HUES48 (cell line): Measurements from ENCODE around the gene CPXM2.

ENCODE experiments used
- H3K27ac ChIP-seq: one replicate; pipeline ENCODE4 v1.7.0; 2013; ENCODE audit warnings: low read depth, low read length, inconsistent platforms
- H3K27me3 ChIP-seq: 2 replicates; pipeline ENCODE4 v1.6.1; 2013; ENCODE audit warnings: mild to moderate bottlenecking, low read length; ENCODE audit not compliant: control insufficient read depth, insufficient read depth
- H3K36me3 ChIP-seq: 2 replicates; pipeline ENCODE4 v1.6.1; 2013; ENCODE audit warnings: low read length; ENCODE audit not compliant: control insufficient read depth, insufficient read depth
- H3K4me1 ChIP-seq: 2 replicates; pipeline ENCODE4 v1.6.1; 2013; ENCODE audit warnings: mild to moderate bottlenecking, low read length; ENCODE audit not compliant: control insufficient read depth, insufficient read depth
- H3K4me3 ChIP-seq: 2 replicates; pipeline ENCODE4 v1.5.1; 2013; ENCODE audit warnings: mild to moderate bottlenecking, low read depth, low read length
- H3K9ac ChIP-seq: 2 replicates; pipeline ENCODE4 v1.6.1; 2013; ENCODE audit warnings: mild to moderate bottlenecking, low read depth, low read length, moderate library complexity
- H3K9me3 ChIP-seq: 2 replicates; pipeline ENCODE4 v1.6.1; 2013; ENCODE audit warnings: low read length; ENCODE audit not compliant: control insufficient read depth, insufficient read depth

Gene CPXM2

DNA sequence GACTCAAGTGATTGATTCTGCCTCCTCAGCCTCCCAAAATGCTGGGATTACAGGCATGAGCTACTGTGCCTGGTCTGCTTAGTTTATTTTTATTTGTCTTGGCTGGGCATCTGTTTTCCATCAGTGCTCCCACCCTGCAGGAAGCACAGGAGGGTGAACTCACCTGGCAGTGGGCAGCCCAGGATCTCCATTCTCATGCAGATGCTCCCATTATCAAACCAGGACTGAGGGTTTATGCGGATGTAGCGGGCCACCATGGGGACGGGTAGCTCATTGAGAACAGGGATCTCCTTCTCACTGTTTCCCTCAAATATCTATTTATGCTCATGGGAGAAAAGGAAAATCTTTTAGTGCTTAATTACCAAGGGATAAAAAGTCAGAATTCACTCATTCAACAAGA, 93.8 kb downstream of the CPXM2 start:
- Histone ChIP-seq H3K36me3 (no peaks in the 10 kb centered on the region), H3K27ac (no peak overlapping the region), H3K4me3 (no peak overlapping the region), H3K27me3 (no peaks in the 10 kb centered on the region), H3K9ac (no peak overlapping the region), H3K9me3 (no peaks in the 10 kb centered on the region), H3K4me1 (peaks cover 23% of the 10 kb centered on the region)

DNA sequence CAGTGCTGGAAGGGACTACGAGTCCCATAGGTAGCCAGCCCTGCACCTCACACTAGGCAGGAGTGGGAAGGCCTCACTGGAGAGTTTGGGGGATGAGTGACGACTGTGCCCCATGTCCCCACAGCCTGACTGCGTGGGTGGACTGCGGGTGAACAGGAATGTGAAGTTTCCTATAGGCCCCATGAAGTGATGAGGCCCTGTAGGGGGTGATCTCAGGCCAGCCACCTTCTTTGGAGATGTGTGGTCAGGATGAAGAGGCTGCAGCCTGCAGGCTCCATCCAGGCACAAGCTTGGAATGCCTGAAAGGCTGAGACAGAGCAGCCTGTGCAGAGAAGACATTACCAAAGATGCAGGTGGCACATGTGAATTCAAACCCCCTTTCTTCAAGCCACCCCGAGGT, 94.9 kb downstream of the CPXM2 start:
- H3K27ac ChIP-seq: no peak overlapping the region

GRCh38 chr10:123795846-123796590, 95.6 kb downstream of the CPXM2 start:
- Histone ChIP-seq H3K27ac (no peak overlapping the region), H3K27me3 (no peaks in the 10 kb centered on the region), H3K4me3 (no peak overlapping the region), H3K36me3 (no peaks in the 10 kb centered on the region), H3K9ac (no peak overlapping the region), H3K9me3 (peaks cover 2% of the 10 kb centered on the region; the same call in 1 of the 2 replicates), H3K4me1 (peaks cover 23% of the 10 kb centered on the region)

More for the DNA sequence above, 94.9 kb downstream of the CPXM2 start:
- Histone ChIP-seq H3K36me3 (no peaks in the 10 kb centered on the region), H3K27me3 (no peaks in the 10 kb centered on the region), H3K4me3 (no peak overlapping the region), H3K4me1 (peaks cover 23% of the 10 kb centered on the region), H3K9ac (no peak overlapping the region), H3K9me3 (no peaks in the 10 kb centered on the region)

- Histone ChIP-seq H3K9me3 (peaks cover 2% of the 10 kb centered on the region; the same call in 1 of the 2 replicates), H3K27ac (no peak overlapping the region), H3K36me3 (no peaks in the 10 kb centered on the region)
Observed at GRCh38 chr10:123795196-123795780, 96.3 kb downstream of the CPXM2 start.

DNA sequence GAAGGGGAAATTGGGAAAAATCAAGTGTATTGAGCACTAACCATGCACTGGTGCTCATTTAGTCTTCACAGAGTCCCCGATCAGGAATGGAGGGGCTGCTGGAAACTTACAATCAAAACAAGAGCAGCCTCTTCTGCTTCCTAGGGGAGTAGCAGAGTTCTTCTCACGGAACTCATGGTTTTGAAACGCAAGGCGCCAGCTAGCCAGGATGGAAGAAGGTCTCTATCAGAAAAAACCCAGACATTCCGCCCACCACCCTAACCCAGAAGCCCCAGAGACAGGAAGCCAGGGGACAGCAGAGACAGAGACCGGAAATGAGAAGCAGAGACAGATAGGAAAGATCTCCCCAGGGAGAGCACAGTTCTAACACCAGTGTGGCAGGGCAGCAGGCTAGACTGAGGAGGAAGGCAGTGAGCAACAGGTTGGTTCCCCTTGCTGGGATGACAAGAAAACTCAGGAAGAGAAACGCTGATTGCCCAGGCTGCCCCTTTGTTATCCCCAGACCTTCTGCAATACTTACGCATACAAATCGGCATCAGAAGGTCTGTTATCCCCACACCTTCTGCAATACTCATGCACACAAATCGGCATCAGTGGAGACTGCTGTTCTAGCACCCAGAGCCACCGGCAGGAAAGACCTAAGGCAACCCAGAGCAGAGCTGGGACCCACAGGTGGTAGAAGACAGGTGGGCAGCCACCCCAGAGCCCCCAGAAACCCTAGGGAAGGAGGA, 99.2 kb downstream of the CPXM2 start:
- no peaks in the 10 kb centered on the region for H3K4me1 ChIP-seq
- H3K36me3 ChIP-seq: no peaks in the 10 kb centered on the region
- H3K9me3 ChIP-seq: peaks cover 7% of the 10 kb centered on the region
- H3K9ac ChIP-seq: no peak overlapping the region
- H3K27me3 ChIP-seq: no peaks in the 10 kb centered on the region
- H3K27ac ChIP-seq: no peak overlapping the region
- H3K4me3 ChIP-seq: no peak overlapping the region

More at GRCh38 chr10:123795196-123795780, 96.3 kb downstream of the CPXM2 start:
- Histone ChIP-seq H3K27me3 (no peaks in the 10 kb centered on the region), H3K4me3 (no peak overlapping the region), H3K4me1 (peaks cover 18% of the 10 kb centered on the region; the same call in 1 of the 2 replicates), H3K9ac (no peak overlapping the region)

- Histone ChIP-seq H3K4me1 (no peaks in the 10 kb centered on the region), H3K9me3 (peaks cover 7% of the 10 kb centered on the region), H3K36me3 (0 out of 2 replicates have a peak, but pooled peaks cover 4% of the 10 kb centered on the region), H3K27me3 (no peaks in the 10 kb centered on the region), H3K27ac (no peak overlapping the region), H3K9ac (no peak overlapping the region), H3K4me3 (no peak overlapping the region)
Observed at GRCh38 chr10:123790132-123790885, 101.3 kb downstream of the CPXM2 start.

- H3K27ac ChIP-seq: no peak overlapping the region
- H3K27me3 ChIP-seq: 0 out of 2 replicates have a peak, but pooled peaks cover 6% of the 10 kb centered on the region
- peaks cover 7% of the 10 kb centered on the region for H3K9me3 ChIP-seq
- 0 out of 2 replicates have a peak, but pooled peaks cover 4% of the 10 kb centered on the region for H3K36me3 ChIP-seq
- H3K9ac ChIP-seq: no peak overlapping the region
- no peak overlapping the region for H3K4me3 ChIP-seq
- no peaks in the 10 kb centered on the region for H3K4me1 ChIP-seq
Observed at GRCh38 chr10:123788981-123789380, 102.6 kb downstream of the CPXM2 start.

DNA sequence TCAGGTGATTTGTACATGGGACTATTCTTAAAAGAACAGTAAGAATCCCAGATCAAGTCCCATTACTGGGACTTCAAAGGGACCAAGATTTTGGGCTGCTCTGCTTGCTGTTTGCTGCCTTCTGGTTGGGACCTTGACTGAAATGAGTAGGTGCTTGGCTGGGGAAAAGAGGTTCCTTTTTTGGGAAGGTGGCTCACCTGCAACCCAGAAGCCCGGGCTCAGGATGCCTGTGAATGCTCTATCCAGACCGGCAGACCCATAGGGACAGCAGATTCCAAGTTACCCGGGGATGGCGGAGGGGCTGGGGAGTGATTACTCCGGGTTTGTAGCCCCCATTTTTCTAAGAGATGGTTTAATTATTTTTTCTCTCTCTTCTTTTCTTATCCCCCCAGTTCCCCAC, 104.0 kb downstream of the CPXM2 start:
- 0 out of 2 replicates have a peak, but pooled peaks cover 4% of the 10 kb centered on the region for H3K36me3 ChIP-seq
- peaks cover 14% of the 10 kb centered on the region; the same call in 1 of the 2 replicates for H3K27me3 ChIP-seq
- peaks cover 7% of the 10 kb centered on the region for H3K9me3 ChIP-seq
- no peak overlapping the region for H3K4me3 ChIP-seq
- H3K4me1 ChIP-seq: peaks cover 8% of the 10 kb centered on the region
- H3K27ac ChIP-seq: no peak overlapping the region
- no peak overlapping the region for H3K9ac ChIP-seq

GRCh38 chr10:123786896-123787295, 104.7 kb downstream of the CPXM2 start:
- no peak overlapping the region for H3K4me3 ChIP-seq
- H3K9me3 ChIP-seq: peaks cover 7% of the 10 kb centered on the region
- H3K36me3 ChIP-seq: 0 out of 2 replicates have a peak, but pooled peaks cover 4% of the 10 kb centered on the region
- no peak overlapping the region for H3K9ac ChIP-seq
- H3K4me1 ChIP-seq: peaks cover 14% of the 10 kb centered on the region
- peaks cover 14% of the 10 kb centered on the region; the same call in 1 of the 2 replicates for H3K27me3 ChIP-seq
- H3K27ac ChIP-seq: no peak overlapping the region

GRCh38 chr10:123786306-123786705, 105.3 kb downstream of the CPXM2 start:
- peaks cover 20% of the 10 kb centered on the region for H3K4me1 ChIP-seq
- peaks cover 15% of the 10 kb centered on the region for H3K27me3 ChIP-seq
- 0 out of 2 replicates have a peak, but pooled peaks cover 4% of the 10 kb centered on the region for H3K36me3 ChIP-seq
- H3K9ac ChIP-seq: no peak overlapping the region
- H3K27ac ChIP-seq: no peak overlapping the region
- no peak overlapping the region for H3K4me3 ChIP-seq
- peaks cover 5% of the 10 kb centered on the region; the same call in 1 of the 2 replicates for H3K9me3 ChIP-seq
